IgD-negative memory B cell (primary cell): ENCODE data around the gene ACBD6. TPM values are rescaled to one million over a fixed set of nuclear protein-coding genes. Genes with fewer than 3 reads are reported as not detected.
A peak's percentile ranks its signal among the peaks of the same experiment; 100 is the strongest.

Experiments used
- H3K27ac Mint-ChIP-seq, 3 donors: one replicate each; pipeline ENCODE4 v1.8.0; 2020 to 2022; ENCODE audit warnings: mild to moderate bottlenecking in 3 of 3, mixed read lengths in 3 of 3, moderate library complexity in 1 of 3
- H3K27me3 Mint-ChIP-seq: one replicate; pipeline ENCODE4 v1.8.0; 2021; ENCODE audit warnings: mixed read lengths
- H3K36me3 Mint-ChIP-seq: one replicate; pipeline ENCODE4 v1.8.0; 2020; ENCODE audit warnings: mild to moderate bottlenecking, mixed read lengths
- H3K4me1 Mint-ChIP-seq, 3 donors: one replicate each; pipeline ENCODE4 v1.8.0; 2020 to 2022; ENCODE audit warnings: mixed read lengths in 3 of 3, mild to moderate bottlenecking in 1 of 3
- H3K4me3 Mint-ChIP-seq, 4 donors: one replicate each; pipeline ENCODE4 v1.8.0; 2020 to 2022; ENCODE audit warnings: mild to moderate bottlenecking in 4 of 4, mixed read lengths in 4 of 4, moderate library complexity in 3 of 4
- H3K9me3 Mint-ChIP-seq, 3 donors: one replicate each; pipeline ENCODE4 v1.8.0; 2020 to 2021; ENCODE audit warnings: mixed read lengths in 3 of 3, mild to moderate bottlenecking in 1 of 3
- polyA plus RNA-seq: library from polyadenylated mRNA; unstranded; fragments of 300-500 nt; fragmentation: Illumina TruSeq; gene quantifications from one replicate; pipeline ENCODE4 v1.2.3, GENCODE V29; 2021

The ACBD6 gene
- polyA plus RNA-seq, 1 donor from 2014 or later: 41.5 TPM

DNA sequence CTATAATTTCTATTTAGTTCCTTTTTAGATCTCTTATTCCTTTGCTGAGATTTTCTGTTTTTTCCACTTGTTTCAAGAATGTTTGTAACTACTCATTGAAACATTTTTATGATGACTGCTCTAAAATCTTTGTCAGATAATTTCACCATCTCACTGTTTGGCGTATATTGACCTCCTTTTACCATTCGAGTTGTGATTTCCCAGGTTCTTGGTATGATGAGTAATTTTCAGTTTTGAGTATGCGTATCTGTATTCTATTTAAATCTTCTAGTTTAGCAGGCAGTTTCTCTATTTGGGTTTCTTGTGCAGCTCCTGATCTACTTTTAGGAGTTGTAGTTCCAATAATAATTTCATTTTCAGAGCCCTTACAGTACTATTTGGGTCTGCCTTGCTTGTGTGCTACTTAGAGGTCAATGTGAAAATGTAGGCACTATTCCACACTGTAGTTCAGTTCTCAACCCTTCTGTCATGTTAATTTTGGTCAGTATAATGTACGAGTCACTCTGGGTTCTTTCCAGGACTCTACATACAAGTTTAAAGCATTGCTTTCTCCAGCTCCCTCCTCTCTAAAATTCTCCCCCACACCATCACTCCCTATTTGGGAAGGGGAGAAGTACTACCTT is 115.5 kb downstream of the ACBD6 start:
- Mint-ChIP-seq H3K27me3 (no peaks in the 10 kb centered on the region), H3K4me1 (peaks cover 0 to 11% (median 6%) of the 10 kb centered on the region in 3 donors), H3K36me3 (peaks cover 26% of the 10 kb centered on the region), H3K27ac (no peak overlapping the region), H3K4me3 (no peak overlapping the region), H3K9me3 (peaks cover 12 to 48% (median 20%) of the 10 kb centered on the region in 3 donors)

DNA sequence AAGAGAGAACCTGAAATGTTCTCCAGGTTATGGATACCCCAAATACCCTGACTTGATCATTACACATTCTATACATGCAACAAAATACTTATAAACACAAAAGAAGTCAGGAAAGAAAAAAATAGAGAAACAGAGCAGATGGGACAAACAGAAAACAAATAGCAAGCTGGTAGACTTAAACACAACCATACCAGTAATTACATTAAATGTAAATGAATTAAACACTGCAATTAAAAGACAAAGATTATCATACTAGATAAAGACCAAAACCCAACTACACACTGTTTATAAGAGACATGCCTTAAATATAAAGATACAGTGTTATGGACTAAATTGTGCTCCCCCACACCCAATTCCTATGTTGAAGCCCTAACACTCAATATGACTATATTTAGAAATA is 117.2 kb downstream of the ACBD6 start:
- Mint-ChIP-seq H3K27ac (no peak overlapping the region), H3K36me3 (peaks cover 25% of the 10 kb centered on the region), H3K27me3 (no peaks in the 10 kb centered on the region), H3K9me3 (peaks cover 10 to 55% (median 24%) of the 10 kb centered on the region in 3 donors), H3K4me3 (no peak overlapping the region), H3K4me1 (peaks cover 0 to 11% (median 4%) of the 10 kb centered on the region in 3 donors)

GRCh38 chr1:180384286-180385005 is 117.9 kb downstream of the ACBD6 start:
- Mint-ChIP-seq H3K27ac (no peak overlapping the region), H3K4me1 (peaks cover 0 to 11% (median 4%) of the 10 kb centered on the region in 3 donors), H3K36me3 (peaks cover 27% of the 10 kb centered on the region), H3K9me3 (peaks cover 12 to 62% (median 25%) of the 10 kb centered on the region in 3 donors), H3K27me3 (no peaks in the 10 kb centered on the region), H3K4me3 (peak overlapping the region in 1 of 4 donors; percentile 8)

GRCh38 chr1:180382326-180383115 is 119.9 kb downstream of the ACBD6 start:
- no peak overlapping the region for H3K4me3 Mint-ChIP-seq
- H3K27ac Mint-ChIP-seq: no peak overlapping the region
- no peaks in the 10 kb centered on the region for H3K27me3 Mint-ChIP-seq
- peaks cover 2 to 11% (median 4%) of the 10 kb centered on the region in 3 donors for H3K4me1 Mint-ChIP-seq
- H3K36me3 Mint-ChIP-seq: peaks cover 33% of the 10 kb centered on the region
- H3K9me3 Mint-ChIP-seq: peaks cover 9 to 68% (median 28%) of the 10 kb centered on the region in 3 donors

GRCh38 chr1:180381184-180381580 is 121.2 kb downstream of the ACBD6 start:
- H3K9me3 Mint-ChIP-seq: peaks cover 9 to 67% (median 31%) of the 10 kb centered on the region in 3 donors
- H3K36me3 Mint-ChIP-seq: peaks cover 42% of the 10 kb centered on the region
- H3K4me3 Mint-ChIP-seq: peak overlapping the region in 1 of 4 donors; percentile 23
- H3K27me3 Mint-ChIP-seq: no peaks in the 10 kb centered on the region
- no peak overlapping the region for H3K27ac Mint-ChIP-seq
- peaks cover 2 to 12% (median 4%) of the 10 kb centered on the region in 3 donors for H3K4me1 Mint-ChIP-seq

- peaks cover 2 to 14% (median 4%) of the 10 kb centered on the region in 3 donors for H3K4me1 Mint-ChIP-seq
- no peaks in the 10 kb centered on the region for H3K27me3 Mint-ChIP-seq
- H3K36me3 Mint-ChIP-seq: peaks cover 44% of the 10 kb centered on the region
- peaks cover 9 to 67% (median 31%) of the 10 kb centered on the region in 3 donors for H3K9me3 Mint-ChIP-seq
- no peak overlapping the region for H3K27ac Mint-ChIP-seq
- no peak overlapping the region for H3K4me3 Mint-ChIP-seq
These were observed 121.9 kb downstream of the ACBD6 start for GRCh38 chr1:180380259-180381183.

DNA sequence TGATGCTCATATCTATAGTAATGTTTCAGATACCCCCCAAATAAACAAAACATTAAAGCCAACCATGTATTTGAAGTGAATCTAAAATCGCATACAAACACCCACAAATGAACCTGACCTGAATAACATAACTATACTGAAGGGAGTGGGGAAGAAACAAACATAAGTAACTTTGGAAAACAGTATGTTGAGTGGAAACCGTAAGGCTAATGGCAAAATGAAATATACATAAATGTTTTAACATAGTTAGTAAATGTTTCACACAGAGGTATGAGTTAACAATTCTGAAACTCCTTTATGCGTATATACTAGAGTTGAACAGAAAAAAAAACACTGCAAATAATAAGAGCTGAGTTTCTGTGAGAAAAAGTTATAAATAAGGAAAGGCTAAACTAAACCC is 125.6 kb downstream of the ACBD6 start:
- Mint-ChIP-seq H3K9me3 (peaks cover 2 to 36% (median 15%) of the 10 kb centered on the region in 3 donors), H3K36me3 (peaks cover 34% of the 10 kb centered on the region), H3K4me3 (no peak overlapping the region), H3K27me3 (no peaks in the 10 kb centered on the region), H3K4me1 (peaks cover 0 to 3% (median 2%) of the 10 kb centered on the region in 3 donors), H3K27ac (no peak overlapping the region)

DNA sequence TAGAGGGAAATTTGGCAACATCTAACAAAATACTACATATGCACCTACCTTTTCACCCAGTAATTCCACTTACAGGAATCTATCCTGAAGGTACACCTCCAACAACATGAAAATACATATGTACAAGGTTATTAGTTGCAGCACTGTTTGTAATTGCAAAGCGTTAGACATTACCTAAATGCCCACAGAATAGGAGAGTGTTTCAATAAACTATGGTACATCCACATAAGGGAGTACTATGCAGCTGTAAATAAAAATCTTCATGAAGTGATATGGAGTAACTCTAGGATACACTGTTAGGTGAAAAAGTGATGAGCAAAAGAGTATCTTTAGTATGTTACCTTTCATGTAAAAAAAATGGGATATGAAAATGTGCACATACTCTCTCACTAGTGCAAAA is 126.1 kb downstream of the ACBD6 start:
- peaks cover 34% of the 10 kb centered on the region for H3K36me3 Mint-ChIP-seq
- H3K4me3 Mint-ChIP-seq: no peak overlapping the region
- peaks cover 2 to 32% (median 13%) of the 10 kb centered on the region in 3 donors for H3K9me3 Mint-ChIP-seq
- peaks cover 0 to 3% (median 2%) of the 10 kb centered on the region in 3 donors for H3K4me1 Mint-ChIP-seq
- no peaks in the 10 kb centered on the region for H3K27me3 Mint-ChIP-seq
- no peak overlapping the region for H3K27ac Mint-ChIP-seq

DNA sequence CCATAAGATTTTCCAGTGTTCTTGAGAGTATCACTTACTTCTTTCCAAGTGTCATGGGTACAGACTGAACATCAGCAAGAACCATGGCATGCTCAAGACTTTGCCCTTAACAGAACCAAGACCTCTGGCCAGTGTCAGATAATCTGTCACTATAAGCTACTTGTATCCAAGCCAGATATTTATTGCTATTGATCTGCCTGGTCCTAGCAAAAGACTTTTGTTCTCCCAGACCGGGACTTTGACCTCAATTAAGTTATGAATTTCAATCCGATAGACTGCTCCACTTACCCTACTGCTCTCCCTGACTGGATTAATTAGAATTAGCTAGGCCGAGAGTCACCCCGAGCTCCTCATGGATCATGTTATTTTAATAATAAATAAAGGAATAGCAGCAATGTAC is 129.6 kb downstream of the ACBD6 start:
- Mint-ChIP-seq H3K4me1 (peaks cover 0 to 3% (median 0%) of the 10 kb centered on the region in 3 donors), H3K4me3 (no peak overlapping the region), H3K9me3 (peaks cover 0 to 9% (median 2%) of the 10 kb centered on the region in 3 donors), H3K27ac (no peak overlapping the region), H3K36me3 (peaks cover 20% of the 10 kb centered on the region), H3K27me3 (no peaks in the 10 kb centered on the region)

- Mint-ChIP-seq H3K36me3 (peaks cover 8% of the 10 kb centered on the region), H3K4me1 (no peaks in the 10 kb centered on the region), H3K9me3 (no peaks in the 10 kb centered on the region), H3K27ac (no peak overlapping the region), H3K27me3 (no peaks in the 10 kb centered on the region), H3K4me3 (no peak overlapping the region)
These were observed 131.8 kb downstream of the ACBD6 start for GRCh38 chr1:180370597-180370996.

GRCh38 chr1:180370188-180370587 is 132.2 kb downstream of the ACBD6 start:
- Mint-ChIP-seq H3K9me3 (no peaks in the 10 kb centered on the region), H3K4me1 (no peaks in the 10 kb centered on the region), H3K27ac (no peak overlapping the region), H3K27me3 (no peaks in the 10 kb centered on the region), H3K4me3 (no peak overlapping the region), H3K36me3 (peaks cover 8% of the 10 kb centered on the region)

DNA sequence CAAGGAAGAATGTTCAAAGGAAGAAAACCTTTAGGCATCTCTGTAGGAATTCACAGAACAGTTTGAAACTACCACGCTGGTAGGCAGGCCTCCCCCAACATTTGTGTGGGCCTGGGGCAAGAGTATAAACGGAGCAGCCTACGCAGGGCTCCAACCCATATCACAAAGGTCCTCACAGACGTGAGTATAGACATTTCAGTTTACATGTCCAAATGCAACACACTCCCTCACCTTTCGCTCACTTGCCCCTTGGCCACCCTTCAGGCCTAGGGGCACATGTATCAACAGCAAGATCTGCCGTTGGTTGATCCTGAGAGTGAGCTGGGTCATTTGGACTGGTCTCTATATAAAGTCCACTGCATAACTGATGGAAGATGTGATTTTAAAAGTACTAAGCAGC is 133.3 kb downstream of the ACBD6 start:
- Mint-ChIP-seq H3K27ac (no peak overlapping the region), H3K4me1 (peaks cover 0 to 4% (median 0%) of the 10 kb centered on the region in 3 donors), H3K4me3 (no peak overlapping the region), H3K36me3 (peaks cover 10% of the 10 kb centered on the region), H3K9me3 (no peaks in the 10 kb centered on the region), H3K27me3 (no peaks in the 10 kb centered on the region)

DNA sequence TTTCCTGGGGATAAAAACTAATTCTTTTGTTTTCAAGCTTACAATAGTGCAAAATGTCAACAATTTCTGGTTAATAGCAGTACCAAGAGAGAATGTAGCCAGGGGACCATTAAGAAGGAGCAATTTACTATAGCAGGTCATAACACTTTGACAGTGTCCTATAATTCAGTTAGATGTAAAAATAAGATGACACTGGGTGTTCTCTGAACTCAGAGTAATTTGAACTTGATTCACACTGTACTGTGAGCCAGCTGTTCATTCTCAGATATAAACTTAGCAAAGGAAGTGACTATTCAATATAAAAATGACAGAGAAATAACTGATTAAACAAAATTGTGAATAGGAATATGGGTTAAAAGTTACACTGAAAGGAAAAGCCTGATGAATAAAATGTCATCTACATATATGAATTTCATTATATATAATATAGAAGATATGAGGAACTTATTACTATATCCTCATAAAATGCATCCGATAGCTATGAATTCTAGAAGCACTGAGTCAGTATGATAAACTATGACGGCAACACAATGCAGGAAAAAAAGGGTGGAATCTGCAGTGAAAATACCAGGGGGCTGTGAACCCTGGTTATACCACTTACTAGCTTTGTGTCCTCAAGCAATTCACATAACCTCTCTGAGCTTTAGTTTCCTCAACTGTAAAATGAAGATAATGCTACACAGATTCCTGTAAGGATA is 135.9 kb downstream of the ACBD6 start:
- Mint-ChIP-seq H3K27ac (no peak overlapping the region), H3K9me3 (no peaks in the 10 kb centered on the region), H3K4me3 (no peak overlapping the region), H3K27me3 (no peaks in the 10 kb centered on the region), H3K36me3 (peaks cover 4% of the 10 kb centered on the region), H3K4me1 (peaks cover 0 to 6% (median 0%) of the 10 kb centered on the region in 3 donors)

DNA sequence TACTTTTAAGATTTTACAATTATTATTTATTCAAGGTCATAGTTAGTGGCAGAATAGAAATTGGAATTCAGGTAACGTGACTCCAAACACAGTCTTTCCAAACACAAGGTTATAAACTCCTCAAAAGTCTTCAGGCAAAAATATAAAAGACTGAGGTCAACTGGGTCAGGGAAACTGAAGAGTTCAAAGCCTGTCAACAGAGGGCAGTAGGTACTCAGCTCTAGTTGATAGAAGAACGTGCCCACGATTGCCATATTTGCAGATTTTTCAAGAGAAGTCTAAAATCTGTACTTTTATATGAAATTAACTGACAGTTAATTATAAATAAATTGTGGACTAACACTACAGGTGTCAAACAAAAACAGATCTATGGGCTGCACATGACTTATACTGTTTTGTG is 137.3 kb downstream of the ACBD6 start:
- Mint-ChIP-seq H3K36me3 (peaks cover 4% of the 10 kb centered on the region), H3K27ac (no peak overlapping the region), H3K9me3 (no peaks in the 10 kb centered on the region), H3K4me1 (peaks cover 0 to 6% (median 1%) of the 10 kb centered on the region in 3 donors), H3K4me3 (no peak overlapping the region), H3K27me3 (no peaks in the 10 kb centered on the region)
